ENCODE results near the gene SP5. TPM values are rescaled to one million over a fixed set of nuclear protein-coding genes. Genes with fewer than 3 reads are reported as not detected.

The SP5 gene
- total and polyA plus RNA-seq, 7 experiments from 2014 or later = not detected

DNA sequence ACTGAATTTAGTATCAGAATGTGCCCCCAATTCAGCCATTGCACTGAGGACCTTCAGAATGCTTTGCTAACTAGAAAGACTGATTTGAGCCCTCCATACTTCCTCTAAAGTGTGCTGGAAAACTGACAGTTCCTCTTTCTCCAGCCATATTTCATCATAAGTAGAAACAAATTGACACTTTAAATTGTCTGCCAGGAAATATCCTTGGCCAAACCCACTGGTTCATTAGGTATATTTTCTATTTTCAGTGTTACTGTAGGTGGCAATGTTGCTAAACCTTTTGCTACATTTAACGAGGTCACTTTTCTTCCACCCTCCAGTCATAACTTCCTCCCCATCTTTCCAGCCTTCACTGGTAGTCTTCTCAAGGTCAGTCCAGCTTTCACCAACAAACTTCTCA, 21.5 kb downstream of the SP5 start:
- H3K4me1 ChIP-seq (ENCODE audit: control insufficient read depth in 2 of 2, insufficient read depth in 2 of 2, low read length in 2 of 2) = no peaks in the 10 kb centered on the region
- Mint-ChIP-seq H3K4me3 (no peak overlapping the region), H3K36me3 (peaks cover 0 to 4% (median 3%) of the 10 kb centered on the region in 5 donors), H3K4me1 (no peaks in the 10 kb centered on the region), H3K27ac (no peak overlapping the region), H3K27me3 (peaks cover 9 to 35% (median 16%) of the 10 kb centered on the region in 5 donors), H3K9me3 (peaks cover 0 to 14% (median 6%) of the 10 kb centered on the region in 11 donors)
- no peaks in the 10 kb centered on the region for H3K27me3 ChIP-seq (ENCODE audit: control insufficient read depth in 2 of 2, insufficient read depth in 2 of 2, low read length in 2 of 2)
- DNase-seq = no peak
- no peak overlapping the region for H3K4me3 ChIP-seq (ENCODE audit: low read length)
- no peaks in the 10 kb centered on the region for H3K36me3 ChIP-seq (ENCODE audit: control insufficient read depth in 2 of 3, insufficient read depth in 3 of 3, low read length in 3 of 3)
- no peak for ATAC-seq
- intact Hi-C loops (cut with micrococcal nuclease) = loop anchor here in 1 of 2 donors (5.0 kb wide), 1 partner anchor 76 kb away; no protein-coding TSS in a partner anchor
- CTCF ChIA-PET = interaction anchor here (0.7 kb wide), 1 partner anchor 83 kb away, joined by 3 read pairs; no protein-coding TSS in a partner anchor
- POLR2A ChIA-PET = no interaction called here
- no peak overlapping the region for H3K27ac ChIP-seq (ENCODE audit: low read depth, low read length)
- H3K9me3 ChIP-seq (ENCODE audit: control insufficient read depth in 2 of 3, low read length in 3 of 3) = no peaks in the 10 kb centered on the region

DNA sequence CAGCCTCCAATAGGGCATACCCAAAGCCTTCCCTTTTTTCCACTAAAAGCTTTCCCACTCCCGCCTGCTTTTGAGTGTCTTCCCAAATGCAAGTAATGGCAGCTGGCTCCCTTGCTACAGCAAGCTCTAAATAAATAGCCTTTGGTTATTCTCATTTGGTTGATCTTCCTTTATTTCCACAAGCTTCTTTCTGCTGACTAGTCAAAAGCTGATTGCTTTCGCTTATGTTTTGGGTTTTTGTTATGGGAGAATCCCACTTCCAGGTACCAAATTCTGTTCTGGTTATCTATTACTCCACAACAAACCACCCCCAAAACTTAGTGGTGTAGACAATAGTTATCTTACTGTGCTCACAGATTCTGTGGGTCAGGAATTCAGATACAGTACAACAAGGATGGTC, 22.3 kb downstream of the SP5 start:
- peaks cover 8 to 31% (median 16%) of the 10 kb centered on the region in 5 donors for H3K27me3 Mint-ChIP-seq
- H3K27me3 ChIP-seq (ENCODE audit: control insufficient read depth in 2 of 2, insufficient read depth in 2 of 2, low read length in 2 of 2) = no peaks in the 10 kb centered on the region
- POLR2A ChIA-PET = no interaction called here
- H3K36me3 ChIP-seq (ENCODE audit: control insufficient read depth in 2 of 3, insufficient read depth in 3 of 3, low read length in 3 of 3) = no peaks in the 10 kb centered on the region
- H3K9me3 Mint-ChIP-seq = peaks cover 0 to 14% (median 6%) of the 10 kb centered on the region in 11 donors
- H3K4me1 ChIP-seq (ENCODE audit: control insufficient read depth in 2 of 2, insufficient read depth in 2 of 2, low read length in 2 of 2) = no peaks in the 10 kb centered on the region
- no peak for DNase-seq
- no peak overlapping the region for H3K27ac ChIP-seq (ENCODE audit: low read depth, low read length)
- intact Hi-C loops (cut with micrococcal nuclease) = loop anchor here in 1 of 2 donors (5.0 kb wide), 1 partner anchor 75 kb away; no protein-coding TSS in a partner anchor
- H3K9me3 ChIP-seq (ENCODE audit: control insufficient read depth in 2 of 3, low read length in 3 of 3) = no peaks in the 10 kb centered on the region
- H3K27ac Mint-ChIP-seq = no peak overlapping the region
- H3K4me3 ChIP-seq (ENCODE audit: low read length) = no peak overlapping the region
- H3K4me1 Mint-ChIP-seq = no peaks in the 10 kb centered on the region
- ATAC-seq = no peak
- peaks cover 0 to 4% (median 3%) of the 10 kb centered on the region in 5 donors for H3K36me3 Mint-ChIP-seq
- CTCF ChIA-PET = interaction anchor here (0.7 kb wide), 1 partner anchor 341 kb away, joined by 4 read pairs; no protein-coding TSS in a partner anchor
- H3K4me3 Mint-ChIP-seq = no peak overlapping the region

GRCh38 chr2:170737821-170738220, 22.7 kb downstream of the SP5 start:
- no peaks in the 10 kb centered on the region for H3K36me3 ChIP-seq (ENCODE audit: control insufficient read depth in 2 of 3, insufficient read depth in 3 of 3, low read length in 3 of 3)
- Mint-ChIP-seq H3K4me1 (no peaks in the 10 kb centered on the region), H3K4me3 (no peak overlapping the region), H3K27ac (no peak overlapping the region), H3K27me3 (peaks cover 6 to 31% (median 16%) of the 10 kb centered on the region in 5 donors), H3K36me3 (peaks cover 0 to 4% (median 3%) of the 10 kb centered on the region in 5 donors), H3K9me3 (peaks cover 0 to 14% (median 6%) of the 10 kb centered on the region in 11 donors)
- DNase-seq (no peak), ATAC-seq (no peak)
- H3K9me3 ChIP-seq (ENCODE audit: control insufficient read depth in 2 of 3, low read length in 3 of 3) = no peaks in the 10 kb centered on the region
- no peak overlapping the region for H3K27ac ChIP-seq (ENCODE audit: low read depth, low read length)
- ChIA-PET POLR2A (no interaction called here), CTCF (interaction anchor here (0.7 kb wide), 1 partner anchor 341 kb away, joined by 4 read pairs; no protein-coding TSS in a partner anchor)
- intact Hi-C loops (cut with micrococcal nuclease) = loop anchor here in 1 of 2 donors (5.0 kb wide), 1 partner anchor 74 kb away; no protein-coding TSS in a partner anchor
- no peak overlapping the region for H3K4me3 ChIP-seq (ENCODE audit: low read length)
- no peaks in the 10 kb centered on the region for H3K27me3 ChIP-seq (ENCODE audit: control insufficient read depth in 2 of 2, insufficient read depth in 2 of 2, low read length in 2 of 2)
- no peaks in the 10 kb centered on the region for H3K4me1 ChIP-seq (ENCODE audit: control insufficient read depth in 2 of 2, insufficient read depth in 2 of 2, low read length in 2 of 2)

DNA sequence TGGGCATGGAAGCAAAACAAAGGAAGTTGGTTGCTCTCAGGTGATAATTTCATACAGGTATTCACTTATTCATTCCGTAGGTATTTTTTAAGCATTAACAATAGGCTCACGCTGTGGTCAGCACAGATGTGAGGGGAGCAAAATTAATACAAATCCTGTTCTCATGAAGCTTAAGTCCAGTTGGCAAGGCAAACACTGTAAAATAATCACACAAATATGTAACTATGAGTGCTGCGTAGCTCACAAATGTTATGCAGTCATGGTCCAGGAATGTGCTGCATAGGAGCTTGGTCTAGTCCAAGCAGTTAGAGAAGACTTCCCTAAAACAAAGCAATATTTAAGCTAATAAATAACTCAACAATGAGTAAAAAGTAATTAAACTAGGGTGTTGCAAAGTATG, 23.9 kb downstream of the SP5 start:
- no peak for DNase-seq
- H3K27me3 ChIP-seq (ENCODE audit: control insufficient read depth in 2 of 2, insufficient read depth in 2 of 2, low read length in 2 of 2) = no peaks in the 10 kb centered on the region
- H3K36me3 ChIP-seq (ENCODE audit: control insufficient read depth in 2 of 3, insufficient read depth in 3 of 3, low read length in 3 of 3) = no peaks in the 10 kb centered on the region
- intact Hi-C loops (cut with micrococcal nuclease) = loop anchor here in 1 of 2 donors (5.0 kb wide), 1 partner anchor 73 kb away; no protein-coding TSS in a partner anchor
- ChIA-PET CTCF (no interaction called here), POLR2A (no interaction called here)
- no peak overlapping the region for H3K4me3 Mint-ChIP-seq
- H3K27ac Mint-ChIP-seq = no peak overlapping the region
- no peak overlapping the region for H3K4me3 ChIP-seq (ENCODE audit: low read length)
- peaks cover 0 to 14% (median 6%) of the 10 kb centered on the region in 11 donors for H3K9me3 Mint-ChIP-seq
- no peak for ATAC-seq
- peaks cover 0 to 4% (median 3%) of the 10 kb centered on the region in 5 donors for H3K36me3 Mint-ChIP-seq
- no peak overlapping the region for H3K27ac ChIP-seq (ENCODE audit: low read depth, low read length)
- no peaks in the 10 kb centered on the region for H3K4me1 ChIP-seq (ENCODE audit: control insufficient read depth in 2 of 2, insufficient read depth in 2 of 2, low read length in 2 of 2)
- peaks cover 10 to 28% (median 18%) of the 10 kb centered on the region in 5 donors for H3K27me3 Mint-ChIP-seq
- no peaks in the 10 kb centered on the region for H3K4me1 Mint-ChIP-seq
- no peaks in the 10 kb centered on the region for H3K9me3 ChIP-seq (ENCODE audit: control insufficient read depth in 2 of 3, low read length in 3 of 3)

DNA sequence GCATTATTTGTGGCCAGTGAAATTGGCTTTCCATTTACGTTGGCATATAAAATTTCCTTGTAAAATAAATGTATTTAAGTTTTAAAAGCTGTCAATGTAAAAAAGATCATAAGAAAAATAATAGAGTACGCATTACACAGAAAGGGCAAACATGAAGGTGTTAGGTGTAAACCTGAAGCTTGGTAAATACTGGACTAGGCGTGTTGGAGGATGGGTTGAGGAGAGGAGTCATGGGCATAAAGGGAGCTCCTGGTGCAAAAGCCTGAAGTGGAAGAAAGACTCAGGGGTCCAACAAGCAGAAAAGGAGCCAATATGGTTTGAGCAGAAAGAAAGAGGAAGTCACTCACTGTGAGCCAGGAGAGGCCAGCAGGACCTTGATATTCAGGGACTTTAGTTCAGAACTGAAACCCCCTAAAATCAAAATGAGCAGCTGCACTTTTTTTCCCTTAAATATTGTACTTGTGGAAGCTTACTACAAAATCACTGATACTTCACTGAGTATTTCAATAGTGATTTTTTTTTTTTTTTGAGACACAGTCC, 24.4 kb downstream of the SP5 start:
- Mint-ChIP-seq H3K4me1 (no peaks in the 10 kb centered on the region), H3K36me3 (peaks cover 0 to 4% (median 3%) of the 10 kb centered on the region in 5 donors), H3K9me3 (peaks cover 0 to 14% (median 6%) of the 10 kb centered on the region in 11 donors), H3K27ac (no peak overlapping the region), H3K27me3 (peaks cover 13 to 33% (median 23%) of the 10 kb centered on the region in 5 donors), H3K4me3 (no peak overlapping the region)
- Histone ChIP-seq H3K4me1 (ENCODE audit: control insufficient read depth in 2 of 2, insufficient read depth in 2 of 2, low read length in 2 of 2) (no peaks in the 10 kb centered on the region), H3K4me3 (ENCODE audit: low read length) (no peak overlapping the region), H3K27me3 (ENCODE audit: control insufficient read depth in 2 of 2, insufficient read depth in 2 of 2, low read length in 2 of 2) (no peaks in the 10 kb centered on the region), H3K9me3 (ENCODE audit: control insufficient read depth in 2 of 3, low read length in 3 of 3) (no peaks in the 10 kb centered on the region), H3K27ac (ENCODE audit: low read depth, low read length) (no peak overlapping the region), H3K36me3 (ENCODE audit: control insufficient read depth in 2 of 3, insufficient read depth in 3 of 3, low read length in 3 of 3) (no peaks in the 10 kb centered on the region)
- ChIA-PET POLR2A (no interaction called here), CTCF (no interaction called here)
- no peak for DNase-seq
- ATAC-seq = no peak
- intact Hi-C loops (cut with micrococcal nuclease) = loop anchor here in 1 of 2 donors (5.0 kb wide), 1 partner anchor 73 kb away; no protein-coding TSS in a partner anchor

DNA sequence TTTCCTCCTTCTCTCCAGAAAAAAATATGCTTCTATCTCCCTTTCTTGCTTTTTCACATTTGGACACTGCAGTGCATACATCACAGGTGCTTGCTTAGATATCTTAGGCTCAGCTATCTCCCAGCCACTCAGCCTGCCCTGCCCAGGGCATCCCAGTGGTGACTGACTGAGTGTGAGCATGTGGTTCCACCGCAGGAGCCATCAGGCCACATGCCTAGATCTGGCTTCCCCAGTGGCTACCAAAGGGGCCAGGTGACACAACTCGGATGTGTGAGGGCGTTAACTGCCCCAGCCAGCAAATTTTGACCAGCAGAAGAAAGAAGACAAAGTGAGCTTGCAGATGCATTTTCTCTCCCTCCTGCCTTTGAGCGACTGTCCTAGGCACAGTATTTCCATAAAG, 25.5 kb downstream of the SP5 start:
- intact Hi-C loops (cut with micrococcal nuclease) = no loop called here
- Mint-ChIP-seq H3K27ac (no peak overlapping the region), H3K9me3 (peaks cover 0 to 14% (median 6%) of the 10 kb centered on the region in 11 donors), H3K4me1 (no peaks in the 10 kb centered on the region), H3K4me3 (no peak overlapping the region), H3K27me3 (peaks cover 20 to 38% (median 31%) of the 10 kb centered on the region in 5 donors), H3K36me3 (peaks cover 0 to 4% (median 3%) of the 10 kb centered on the region in 5 donors)
- Histone ChIP-seq H3K36me3 (ENCODE audit: control insufficient read depth in 2 of 3, insufficient read depth in 3 of 3, low read length in 3 of 3) (no peaks in the 10 kb centered on the region), H3K27me3 (ENCODE audit: control insufficient read depth in 2 of 2, insufficient read depth in 2 of 2, low read length in 2 of 2) (no peaks in the 10 kb centered on the region), H3K9me3 (ENCODE audit: control insufficient read depth in 2 of 3, low read length in 3 of 3) (no peaks in the 10 kb centered on the region), H3K4me1 (ENCODE audit: control insufficient read depth in 2 of 2, insufficient read depth in 2 of 2, low read length in 2 of 2) (no peaks in the 10 kb centered on the region), H3K4me3 (ENCODE audit: low read length) (no peak overlapping the region), H3K27ac (ENCODE audit: low read depth, low read length) (no peak overlapping the region)
- ATAC-seq = no peak
- CTCF ChIA-PET = no interaction called here
- POLR2A ChIA-PET = no interaction called here
- no peak for DNase-seq

DNA sequence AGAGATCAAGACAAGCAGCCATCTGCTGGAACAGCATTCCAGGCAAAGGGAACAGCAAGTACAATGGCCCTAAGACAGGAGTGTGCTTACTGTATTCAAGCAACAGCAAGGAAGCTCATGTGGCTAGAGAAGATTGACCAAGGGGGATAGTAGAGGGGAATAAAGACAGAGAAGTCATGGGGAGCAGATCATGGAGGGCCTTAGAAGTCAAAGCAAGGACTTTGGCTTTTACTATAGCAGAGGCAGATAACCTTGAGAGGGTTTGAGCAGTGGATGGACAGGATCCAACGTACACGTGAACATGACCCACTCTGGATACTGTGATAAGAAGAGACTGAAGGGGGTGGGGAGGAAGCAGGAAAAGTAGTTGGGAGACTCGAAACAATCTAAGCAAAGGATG, 26.9 kb downstream of the SP5 start:
- ChIA-PET POLR2A (no interaction called here), CTCF (no interaction called here)
- Histone ChIP-seq H3K4me1 (ENCODE audit: control insufficient read depth in 2 of 2, insufficient read depth in 2 of 2, low read length in 2 of 2) (no peaks in the 10 kb centered on the region), H3K27ac (ENCODE audit: low read depth, low read length) (no peak overlapping the region), H3K9me3 (ENCODE audit: control insufficient read depth in 2 of 3, low read length in 3 of 3) (no peaks in the 10 kb centered on the region), H3K27me3 (ENCODE audit: control insufficient read depth in 2 of 2, insufficient read depth in 2 of 2, low read length in 2 of 2) (no peaks in the 10 kb centered on the region), H3K4me3 (ENCODE audit: low read length) (no peak overlapping the region), H3K36me3 (ENCODE audit: control insufficient read depth in 2 of 3, insufficient read depth in 3 of 3, low read length in 3 of 3) (no peaks in the 10 kb centered on the region)
- H3K27ac Mint-ChIP-seq = no peak overlapping the region
- DNase-seq (no peak), ATAC-seq (no peak)
- no peak overlapping the region for H3K4me3 Mint-ChIP-seq
- intact Hi-C loops (cut with micrococcal nuclease) = no loop called here
- H3K9me3 Mint-ChIP-seq = peaks cover 0 to 9% (median 4%) of the 10 kb centered on the region in 11 donors
- H3K4me1 Mint-ChIP-seq = no peaks in the 10 kb centered on the region
- H3K27me3 Mint-ChIP-seq = peaks cover 20 to 32% (median 27%) of the 10 kb centered on the region in 5 donors
- peaks cover 0 to 4% (median 3%) of the 10 kb centered on the region in 5 donors for H3K36me3 Mint-ChIP-seq
